OCI-LY1 (cell line): ENCODE results near the gene PPP1R7.

Experiments used
- H2AFZ ChIP-seq: fragments of 200-600 bp; sonication (generic), shearing (Covaris generic); 2 replicates; pipeline ENCODE4 v1.6.0; 2014; ENCODE audit warnings: antibody characterized with exemption, mild to moderate bottlenecking, low read length
- H3F3A ChIP-seq: fragments of 200-600 bp; sonication (generic), shearing (Covaris generic); 2 replicates; pipeline ENCODE4 v1.6.0; 2014; ENCODE audit warnings: mild to moderate bottlenecking, antibody characterized with exemption, low read length, moderate library complexity; ENCODE audit not compliant: insufficient read depth
- H3K27ac ChIP-seq: fragments of 200-600 bp; sonication (generic); 2 replicates; pipeline ENCODE4 v1.5.1; 2014; ENCODE audit warnings: low read length, mixed run types, mild to moderate bottlenecking, low read depth; ENCODE audit not compliant: poor library complexity, severe bottlenecking
- H3K27me3 ChIP-seq: fragments of 200-600 bp; sonication (generic); 2 replicates; pipeline ENCODE4 v1.6.0; 2014; ENCODE audit warnings: antibody characterized with exemption, mild to moderate bottlenecking, low read length, moderate library complexity; ENCODE audit not compliant: insufficient read depth
- H3K36me3 ChIP-seq: fragments of 200-600 bp; sonication (generic); 2 replicates; pipeline ENCODE4 v1.6.1; 2014; ENCODE audit warnings: mild to moderate bottlenecking, antibody characterized with exemption, low read length, moderate library complexity, mixed read lengths; ENCODE audit not compliant: insufficient read depth
- H3K4me1 ChIP-seq: fragments of 200-600 bp; sonication (generic); 2 replicates; pipeline ENCODE4 v1.5.1; 2014; ENCODE audit warnings: mild to moderate bottlenecking, low read length, moderate library complexity; ENCODE audit not compliant: insufficient read depth, severe bottlenecking
- H3K4me2 ChIP-seq: fragments of 200-600 bp; sonication (generic), shearing (Covaris generic); 2 replicates; pipeline ENCODE4 v1.6.1; 2014; ENCODE audit warnings: low read length
- H3K4me3 ChIP-seq: fragments of 200-600 bp; sonication (generic); 2 replicates; pipeline ENCODE4 v1.5.1; 2014; ENCODE audit warnings: low read length, low read depth, mild to moderate bottlenecking, mixed read lengths; ENCODE audit not compliant: poor library complexity, severe bottlenecking
- H3K79me2 ChIP-seq: fragments of 200-600 bp; shearing (Covaris generic); 2 replicates; pipeline ENCODE4 v1.6.1; 2016; ENCODE audit warnings: mixed run types, low read length, mixed read lengths; ENCODE audit not compliant: insufficient read depth
- H3K9ac ChIP-seq: fragments of 200-600 bp; sonication (generic), shearing (Covaris generic); 2 replicates; pipeline ENCODE4 v1.6.1; 2014; ENCODE audit warnings: mild to moderate bottlenecking, low read length, mixed read lengths
- H3K9me2 ChIP-seq: fragments of 200-600 bp; sonication (generic), shearing (Covaris generic); 2 replicates; pipeline ENCODE4 v1.6.1; 2014; ENCODE audit warnings: low read depth, mild to moderate bottlenecking, low read length, mixed read lengths
- H3K9me3 ChIP-seq: fragments of 200-600 bp; shearing (Covaris generic); 2 replicates; pipeline ENCODE4 v1.6.1; 2014; ENCODE audit warnings: low read length, mixed read lengths
- H4K20me1 ChIP-seq: fragments of 200-600 bp; sonication (generic), shearing (Covaris generic); 2 replicates; pipeline ENCODE4 v1.6.0; 2016; ENCODE audit warnings: mild to moderate bottlenecking, low read length; ENCODE audit not compliant: insufficient read depth
- EZH2 ChIP-seq: fragments of 200-600 bp; sonication (generic), shearing (Covaris generic); IDR thresholded peaks from 2 replicates; pipeline ENCODE4 v1.8.0; 2017; ENCODE audit warnings: borderline replicate concordance, mixed run types, mild to moderate bottlenecking, antibody characterized with exemption, low read length, moderate library complexity, mixed read lengths
- TF ChIP-seq, protein P1 (sequence below): fragments of 200-600 bp; sonication (generic), shearing (Covaris generic); IDR thresholded peaks from 2 replicates; pipeline ENCODE4 v1.5.1; 2017; ENCODE audit warnings: mild to moderate bottlenecking, antibody characterized with exemption, low read length, moderate library complexity, mixed read lengths

Gene PPP1R7

GRCh38 chr2:241150660-241151530 lies 628 bp downstream of the PPP1R7 start:
- Histone ChIP-seq H3F3A (no peaks in the 10 kb centered on the region), H2AFZ (no peak overlapping the region), H3K9ac (peak overlapping the region; percentile 88), H3K4me2 (peak overlapping the region; percentile 93), H4K20me1 (no peaks in the 10 kb centered on the region), H3K9me3 (no peaks in the 10 kb centered on the region), H3K9me2 (no peaks in the 10 kb centered on the region), H3K27me3 (no peaks in the 10 kb centered on the region), H3K79me2 (peaks cover 29% of the 10 kb centered on the region), H3K27ac (no peak overlapping the region), H3K36me3 (peaks cover 17% of the 10 kb centered on the region), H3K4me3 (peak overlapping the region; percentile 89), H3K4me1 (peaks cover 40% of the 10 kb centered on the region)
- TF ChIP-seq, protein P1, sequence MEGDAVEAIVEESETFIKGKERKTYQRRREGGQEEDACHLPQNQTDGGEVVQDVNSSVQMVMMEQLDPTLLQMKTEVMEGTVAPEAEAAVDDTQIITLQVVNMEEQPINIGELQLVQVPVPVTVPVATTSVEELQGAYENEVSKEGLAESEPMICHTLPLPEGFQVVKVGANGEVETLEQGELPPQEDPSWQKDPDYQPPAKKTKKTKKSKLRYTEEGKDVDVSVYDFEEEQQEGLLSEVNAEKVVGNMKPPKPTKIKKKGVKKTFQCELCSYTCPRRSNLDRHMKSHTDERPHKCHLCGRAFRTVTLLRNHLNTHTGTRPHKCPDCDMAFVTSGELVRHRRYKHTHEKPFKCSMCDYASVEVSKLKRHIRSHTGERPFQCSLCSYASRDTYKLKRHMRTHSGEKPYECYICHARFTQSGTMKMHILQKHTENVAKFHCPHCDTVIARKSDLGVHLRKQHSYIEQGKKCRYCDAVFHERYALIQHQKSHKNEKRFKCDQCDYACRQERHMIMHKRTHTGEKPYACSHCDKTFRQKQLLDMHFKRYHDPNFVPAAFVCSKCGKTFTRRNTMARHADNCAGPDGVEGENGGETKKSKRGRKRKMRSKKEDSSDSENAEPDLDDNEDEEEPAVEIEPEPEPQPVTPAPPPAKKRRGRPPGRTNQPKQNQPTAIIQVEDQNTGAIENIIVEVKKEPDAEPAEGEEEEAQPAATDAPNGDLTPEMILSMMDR, result no peak
- TF ChIP-seq EZH2, result no peak

DNA sequence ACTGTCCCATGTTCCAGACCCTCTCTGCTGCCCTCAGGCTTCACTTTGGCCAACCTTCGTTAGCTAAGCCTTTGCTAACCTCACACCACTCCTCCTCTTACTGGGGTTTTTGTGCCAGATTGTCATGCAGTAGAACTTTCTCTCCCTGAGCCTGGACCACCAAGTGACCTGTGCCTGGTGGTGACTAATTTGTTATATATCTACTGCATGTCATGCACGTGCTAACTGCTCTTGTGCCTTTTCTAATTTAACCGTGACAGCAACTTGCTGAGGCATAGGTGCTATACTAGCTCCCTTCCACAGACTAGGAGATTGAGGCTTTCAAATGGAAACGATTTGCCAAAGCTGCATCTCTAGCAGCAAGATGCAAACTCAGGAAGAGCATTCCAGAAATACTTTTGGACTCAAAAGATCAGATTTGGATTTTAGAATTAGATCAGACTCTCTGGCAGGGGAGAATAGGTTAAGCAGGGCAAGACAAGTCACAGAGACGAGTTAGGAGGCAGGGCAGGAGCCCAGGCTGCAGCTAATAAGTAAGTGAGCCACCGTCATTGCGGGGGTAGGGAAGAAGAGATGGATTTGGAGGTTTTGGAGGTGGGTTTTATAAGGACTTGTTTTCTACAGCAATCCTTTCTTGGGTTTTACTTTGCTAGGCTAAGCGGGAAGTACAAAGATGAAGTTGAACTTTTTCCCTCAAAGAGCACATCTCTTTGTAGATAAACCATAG lies 1.8 kb downstream of the PPP1R7 start:
- Histone ChIP-seq H4K20me1 (no peaks in the 10 kb centered on the region), H3K27me3 (no peaks in the 10 kb centered on the region), H2AFZ (no peak overlapping the region), H3K9ac (no peak overlapping the region; the same call in 1 of the 2 replicates), H3K9me2 (no peaks in the 10 kb centered on the region), H3K4me3 (peak overlapping the region; percentile 89), H3K27ac (no peak overlapping the region), H3K4me1 (peaks cover 28% of the 10 kb centered on the region), H3K79me2 (peaks cover 23% of the 10 kb centered on the region), H3K36me3 (peaks cover 21% of the 10 kb centered on the region), H3K4me2 (peak overlapping the region; percentile 93; the same call in 1 of the 2 replicates), H3F3A (no peaks in the 10 kb centered on the region), H3K9me3 (no peaks in the 10 kb centered on the region)
- TF ChIP-seq, protein P1, result no peak
- TF ChIP-seq EZH2, result no peak

DNA sequence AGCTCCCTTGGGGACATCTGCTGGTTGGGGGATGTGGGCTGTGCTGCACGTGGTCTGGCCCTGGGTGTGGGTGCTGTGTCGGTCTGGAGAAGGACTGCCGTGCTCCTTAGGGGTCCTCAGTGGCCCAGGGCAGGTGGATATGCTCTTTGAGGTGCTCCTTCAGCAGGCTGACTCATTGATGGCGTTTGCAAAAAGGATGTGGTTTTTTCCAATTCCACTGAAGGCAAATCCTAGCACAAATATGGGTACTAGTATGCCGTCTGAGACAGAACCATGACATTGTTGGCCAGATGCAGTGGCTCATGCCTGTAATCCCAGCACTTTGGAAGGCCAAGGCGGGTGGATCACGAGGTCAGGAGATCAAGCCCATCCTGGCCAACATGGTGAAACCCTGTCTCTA lies 3.3 kb downstream of the PPP1R7 start:
- Histone ChIP-seq H3K27me3 (no peaks in the 10 kb centered on the region), H3K4me1 (peaks cover 14% of the 10 kb centered on the region), H3K9ac (no peak overlapping the region), H3K9me2 (no peaks in the 10 kb centered on the region), H3K4me2 (no peak overlapping the region), H3K27ac (no peak overlapping the region), H3K79me2 (peaks cover 13% of the 10 kb centered on the region; the same call in 1 of the 2 replicates), H4K20me1 (no peaks in the 10 kb centered on the region), H2AFZ (no peak overlapping the region), H3K4me3 (no peak overlapping the region), H3K36me3 (peaks cover 37% of the 10 kb centered on the region), H3F3A (no peaks in the 10 kb centered on the region), H3K9me3 (no peaks in the 10 kb centered on the region)
- TF ChIP-seq EZH2, result no peak
- TF ChIP-seq, protein P1, result no peak
